Panc1 (cell line): ENCODE data around the gene CISD3. TPM values are rescaled to one million over a fixed set of nuclear protein-coding genes. Genes with fewer than 3 reads are reported as not detected.

Source experiments
- ATAC-seq: fragments of 200-7000 bp; cut with Tn5 transposase; 2 replicates; pipeline ENCODE4 v1.9.1; 2020; ENCODE audit warnings: mild to moderate bottlenecking, moderate library complexity
- BruUV-seq: library from RNA; stranded (reverse); fragments of 400-500 nt; replicated peaks from 2 replicates; lab custom pipeline; 2021; lab: Mats Ljungman, UMichigan
- CTCF ChIA-PET: fragments of 300-600 bp; sonication (Branson Sonifier 250); formaldehyde crosslinking; loops from one replicate; lab custom pipeline; 2022; ENCODE audit warnings: antibody characterized with exemption; lab: Charles Lee
- POLR2A ChIA-PET: fragments of 300-600 bp; sonication (Branson Sonifier 250); formaldehyde crosslinking; loops from one replicate; lab custom pipeline; 2022; ENCODE audit warnings: antibody characterized with exemption; lab: Charles Lee
- DNase-seq: peaks from one replicate; pipeline ENCODE4 v3.0.0-alpha.2; 2010; ENCODE audit warnings: low read depth, low spot score
- H3K27ac ChIP-seq: 2 replicates; pipeline ENCODE4 v1.5.1; 2011; ENCODE audit warnings: mild to moderate bottlenecking, low read length, inconsistent platforms
- H3K27me3 ChIP-seq: fragments of 200-500 bp; sonication (Bioruptor generic); 2 replicates; pipeline ENCODE4 v1.6.0; 2014; ENCODE audit warnings: low read length, inconsistent platforms; ENCODE audit not compliant: control insufficient read depth, insufficient read depth
- H3K36me3 ChIP-seq: fragments of 200-500 bp; sonication (Bioruptor generic); 2 replicates; pipeline ENCODE4 v1.5.1; 2014; ENCODE audit warnings: inconsistent platforms, mild to moderate bottlenecking, low read length, moderate library complexity; ENCODE audit not compliant: control insufficient read depth, insufficient read depth
- H3K4me1 ChIP-seq: 2 replicates; pipeline ENCODE4 v1.5.1; 2011; ENCODE audit warnings: inconsistent platforms, mild to moderate bottlenecking, low read length, moderate library complexity; ENCODE audit not compliant: control insufficient read depth, insufficient read depth
- H3K4me3 ChIP-seq, 2 experiments: 2 replicates each; pipeline ENCODE4 v1.5.1; 2011 to 2012; ENCODE audit warnings: low read depth in 2 of 2, low read length in 2 of 2, mild to moderate bottlenecking in 2 of 2, inconsistent platforms in 1 of 2, moderate library complexity in 1 of 2
- H3K9me3 ChIP-seq: fragments of 200-500 bp; sonication (Bioruptor generic); 2 replicates; pipeline ENCODE4 v1.5.1; 2014; ENCODE audit warnings: low read depth, mild to moderate bottlenecking, inconsistent platforms, low read length, moderate library complexity; ENCODE audit not compliant: control insufficient read depth, insufficient read depth
- CTCF ChIP-seq: fragments of 450-650 bp; IDR thresholded peaks from 2 replicates; pipeline ENCODE4 v1.5.1; 2017; ENCODE audit warnings: mild to moderate bottlenecking
- POLR2AphosphoS5 ChIP-seq: IDR thresholded peaks from 2 replicates; pipeline ENCODE4 v1.6.1; 2012; ENCODE audit warnings: mild to moderate bottlenecking, low read depth, low read length, moderate library complexity
- REST ChIP-seq, 2 experiments: IDR thresholded peaks; 2 replicates each; pipeline ENCODE4 v1.6.1; 2011 to 2012; ENCODE audit warnings: low read depth in 2 of 2, control low read depth in 1 of 2, low read length in 1 of 2, mild to moderate bottlenecking in 1 of 2, moderate library complexity in 1 of 2; ENCODE audit not compliant: insufficient read depth in 1 of 2
- SIN3A ChIP-seq: IDR thresholded peaks from 2 replicates; pipeline ENCODE4 v1.6.1; 2012; ENCODE audit warnings: low read depth, mild to moderate bottlenecking, low read length, moderate library complexity, borderline replicate concordance; ENCODE audit not compliant: insufficient read depth
- TCF7L2 ChIP-seq: IDR thresholded peaks from 2 replicates; pipeline ENCODE4 v1.6.1; 2011; ENCODE audit warnings: mild to moderate bottlenecking, low read depth, low read length, inconsistent platforms
- in situ Hi-C: cut with HindIII; loops from 2 replicates; pipeline ENCODE4 v1.10.0; 2016; ENCODE audit warnings: low sequenced_read_pairs, low pct_unique_long_range_greater_than_20kb
- intact Hi-C: fragments of 100-400 bp; cut with micrococcal nuclease; formaldehyde crosslinking; loops from one replicate; pipeline ENCODE4 v1.10.0; 2022; ENCODE audit not compliant: unreplicated experiment
- total RNA-seq: library from RNA; stranded (reverse); gene quantifications from one replicate; pipeline ENCODE4 v1.2.1, GENCODE V29; 2021; ENCODE audit not compliant: unreplicated experiment

The CISD3 gene
- total RNA-seq, 1 experiment from 2014 or later, result 45.0 TPM

GRCh38 chr17:38713456-38714075 lies 16.6 kb upstream of the CISD3 start:
- no peaks in the 10 kb centered on the region for H3K27me3 ChIP-seq
- H3K27ac ChIP-seq, result no peak overlapping the region
- DNase-seq (no peak), ATAC-seq (no peak)
- ChIA-PET CTCF (no interaction called here), POLR2A (no interaction called here)
- intact Hi-C loops (no loop called here), in situ Hi-C loops (no loop called here)
- TF ChIP-seq CTCF (no peak), SIN3A (no peak), REST (IDR thresholded peaks at IDR 0.05; ENCODE audit: insufficient read depth in 1 of 2, low read depth in 2 of 2, low read length in 1 of 2) (no peak), TCF7L2 (no peak), POLR2AphosphoS5 (no peak)
- no peak overlapping the region for H3K4me3 ChIP-seq
- no peaks in the 10 kb centered on the region for H3K9me3 ChIP-seq
- H3K4me1 ChIP-seq, result no peaks in the 10 kb centered on the region
- no TSS peak for BruUV-seq
- no peaks in the 10 kb centered on the region for H3K36me3 ChIP-seq

- in situ Hi-C loops, result no loop called here
These were observed 14.8 kb upstream of the CISD3 start for GRCh38 chr17:38715216-38715943.

More at GRCh38 chr17:38715216-38715943, 14.8 kb upstream of the CISD3 start:
- no TSS peak for BruUV-seq
- Histone ChIP-seq H3K9me3 (no peaks in the 10 kb centered on the region), H3K27ac (no peak overlapping the region), H3K27me3 (no peaks in the 10 kb centered on the region), H3K4me1 (no peaks in the 10 kb centered on the region), H3K4me3 (no peak overlapping the region), H3K36me3 (no peaks in the 10 kb centered on the region)
- DNase-seq (no peak), ATAC-seq (no peak)
- intact Hi-C loops, result no loop called here
- POLR2A ChIA-PET, result no interaction called here
- TF ChIP-seq REST (IDR thresholded peaks at IDR 0.05; ENCODE audit: insufficient read depth in 1 of 2, low read depth in 2 of 2, low read length in 1 of 2) (no peak), SIN3A (no peak), TCF7L2 (no peak), POLR2AphosphoS5 (no peak)
- CTCF ChIA-PET, result no interaction called here
